Islet precursor cell (in vitro differentiated cells): ENCODE data around the gene TNK1.
A peak's percentile ranks its signal among the peaks of the same experiment; 100 is the strongest.

Source experiments
- DNase-seq: peaks from one replicate; pipeline ENCODE4 v3.0.0-alpha.2; 2018

Gene TNK1

DNA sequence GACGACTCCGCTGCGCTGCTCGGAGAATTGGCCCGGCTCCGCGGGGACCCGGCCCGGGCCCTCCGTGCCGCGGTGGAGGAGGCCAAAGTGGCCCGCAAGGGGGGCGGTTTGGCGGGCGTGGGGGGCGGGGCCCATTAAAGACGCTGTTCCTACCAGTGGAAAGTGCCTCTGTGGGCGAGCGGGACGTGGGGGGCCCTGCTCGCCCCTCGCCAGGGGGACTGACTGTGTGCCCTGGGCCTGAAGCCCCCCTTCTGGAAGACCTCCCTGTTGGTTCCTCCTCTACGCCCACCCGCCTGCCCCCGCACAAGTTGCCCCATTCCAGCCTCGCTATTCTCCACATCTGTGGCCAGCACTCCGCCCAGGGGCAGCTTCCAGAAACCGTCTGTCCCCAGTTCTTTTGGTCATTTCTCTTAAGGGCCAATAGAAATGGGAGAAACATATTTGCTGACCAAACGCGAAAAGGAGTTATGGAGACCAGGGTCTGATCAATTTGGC, 56.5 kb downstream of the TNK1 start:
- peak; percentile 49 for DNase-seq

DNA sequence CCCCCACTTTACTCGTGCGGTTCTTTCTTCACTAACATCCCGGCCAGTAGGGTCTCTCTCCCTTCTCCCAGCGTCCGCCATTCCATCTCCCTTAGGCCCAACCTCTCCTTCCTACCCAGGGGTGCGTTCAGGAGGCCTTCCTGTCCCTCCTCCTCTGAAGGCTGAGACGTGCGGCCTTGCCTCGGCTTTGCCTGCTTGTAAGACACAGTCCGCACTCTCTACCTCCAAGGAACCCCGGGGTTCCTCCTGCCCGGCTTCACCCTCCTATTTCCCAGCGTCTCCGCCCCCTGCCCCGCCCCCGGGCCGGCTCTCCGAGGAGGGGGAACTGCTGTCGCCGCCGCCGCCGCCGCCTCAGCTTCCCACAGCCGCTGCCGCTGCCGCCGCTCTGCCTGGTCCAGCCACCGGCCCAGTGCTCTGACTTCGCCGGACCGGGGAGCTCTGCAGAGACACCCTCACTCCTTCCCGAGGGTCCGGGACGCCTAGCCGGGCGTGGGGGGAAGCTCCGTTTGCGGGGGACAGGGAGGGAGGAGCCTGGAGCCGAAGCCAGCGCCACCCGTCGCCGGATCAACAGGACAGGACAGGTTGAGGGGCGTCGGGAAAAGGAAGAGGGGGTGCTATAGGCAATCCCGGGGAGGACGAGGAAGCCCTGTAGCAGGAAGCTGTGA, 57.2 kb downstream of the TNK1 start:
- peak; percentile 84 for DNase-seq

DNA sequence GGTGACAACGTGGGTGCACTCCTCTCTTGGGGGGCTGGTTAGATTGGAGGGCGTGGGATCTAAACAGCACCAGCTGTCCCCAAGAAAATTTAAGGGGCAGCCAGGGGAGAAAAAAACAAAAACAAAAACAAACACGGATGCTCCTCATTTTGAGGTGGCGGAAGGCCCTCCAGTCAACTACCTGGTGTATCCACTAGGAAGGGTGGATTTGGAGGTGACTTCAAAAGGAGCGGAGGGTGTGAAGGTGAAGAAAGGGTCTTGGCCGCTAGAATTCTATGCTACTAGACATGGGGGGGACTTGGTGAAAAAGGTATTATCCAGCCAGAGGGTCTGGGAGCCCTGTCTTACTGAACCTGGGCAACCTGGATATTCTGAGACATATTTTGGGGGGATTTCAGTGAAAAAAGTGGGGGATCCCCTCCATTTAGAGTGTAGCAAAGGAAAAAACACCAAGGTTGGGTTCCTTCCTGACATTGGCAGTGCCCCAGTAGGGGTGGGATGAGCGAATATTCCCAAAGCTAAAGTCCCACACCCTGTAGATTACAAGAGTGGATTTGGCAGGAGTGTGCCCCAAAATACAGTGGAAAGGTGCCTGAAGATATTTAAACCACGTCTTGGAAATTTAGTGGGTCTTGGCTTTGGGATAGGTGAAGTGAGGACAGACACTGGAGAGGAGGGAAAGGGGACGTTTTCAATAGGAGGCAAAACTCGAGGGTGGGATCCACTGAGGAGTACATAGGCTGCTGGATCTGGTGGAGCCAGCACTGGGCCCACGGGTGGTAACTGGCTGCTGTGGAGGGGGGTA, 58.0 kb downstream of the TNK1 start:
- no peak for DNase-seq
